ENCODE data around the gene FOXN1. TPM values are rescaled to one million over a fixed set of nuclear protein-coding genes. Genes with fewer than 3 reads are reported as not detected.

The FOXN1 gene
- total and polyA plus RNA-seq, 5 donors from 2014 or later = not detected

GRCh38 chr17:28526381-28526780, 20.2 kb downstream of the FOXN1 start:
- no peak overlapping the region for H3K4me3 ChIP-seq (ENCODE audit: low read depth, low read length)
- H3K9me3 Mint-ChIP-seq = no peaks in the 10 kb centered on the region
- no peaks in the 10 kb centered on the region for H3K36me3 Mint-ChIP-seq
- no peaks in the 10 kb centered on the region for H3K27me3 ChIP-seq (ENCODE audit: control insufficient read depth, insufficient read depth, low read length)
- H3K27ac ChIP-seq (ENCODE audit: insufficient read depth, low read length, poor library complexity, severe bottlenecking) = no peak overlapping the region
- no peaks in the 10 kb centered on the region for H3K4me1 ChIP-seq (ENCODE audit: control insufficient read depth, insufficient read depth, low read length, poor library complexity, severe bottlenecking)
- H3K4me3 Mint-ChIP-seq = no peak overlapping the region
- peaks cover 6% of the 10 kb centered on the region for H3K27me3 Mint-ChIP-seq
- H3K9me3 ChIP-seq (ENCODE audit: control insufficient read depth in 2 of 2, low read length in 2 of 2) = no peaks in the 10 kb centered on the region
- H3K36me3 ChIP-seq (ENCODE audit: control insufficient read depth, insufficient read depth, low read length) = no peaks in the 10 kb centered on the region
- no peak for DNase-seq
- ATAC-seq (ENCODE audit: low read depth in 2 of 2) = no peak
- H3K4me1 Mint-ChIP-seq = no peaks in the 10 kb centered on the region
- no peak overlapping the region for H3K27ac Mint-ChIP-seq

GRCh38 chr17:28527181-28527681, 21.1 kb downstream of the FOXN1 start:
- no peak overlapping the region for H3K27ac ChIP-seq (ENCODE audit: insufficient read depth, low read length, poor library complexity, severe bottlenecking)
- H3K27me3 Mint-ChIP-seq = peaks cover 6% of the 10 kb centered on the region
- no peaks in the 10 kb centered on the region for H3K4me1 Mint-ChIP-seq
- ATAC-seq (ENCODE audit: low read depth in 2 of 2) (no peak), DNase-seq (no peak)
- H3K4me3 ChIP-seq (ENCODE audit: low read depth, low read length) = no peak overlapping the region
- peak overlapping the region in 1 of 3 donors; percentile 4 for H3K27ac Mint-ChIP-seq
- H3K4me3 Mint-ChIP-seq = no peak overlapping the region
- H3K27me3 ChIP-seq (ENCODE audit: control insufficient read depth, insufficient read depth, low read length) = no peaks in the 10 kb centered on the region
- H3K9me3 Mint-ChIP-seq = no peaks in the 10 kb centered on the region
- no peaks in the 10 kb centered on the region for H3K36me3 Mint-ChIP-seq
- H3K36me3 ChIP-seq (ENCODE audit: control insufficient read depth, insufficient read depth, low read length) = no peaks in the 10 kb centered on the region
- no peaks in the 10 kb centered on the region for H3K4me1 ChIP-seq (ENCODE audit: control insufficient read depth, insufficient read depth, low read length, poor library complexity, severe bottlenecking)
- H3K9me3 ChIP-seq (ENCODE audit: control insufficient read depth in 2 of 2, low read length in 2 of 2) = no peaks in the 10 kb centered on the region

GRCh38 chr17:28527859-28528258, 21.7 kb downstream of the FOXN1 start:
- Mint-ChIP-seq H3K4me1 (no peaks in the 10 kb centered on the region), H3K4me3 (no peak overlapping the region), H3K9me3 (no peaks in the 10 kb centered on the region), H3K36me3 (no peaks in the 10 kb centered on the region), H3K27ac (peak overlapping the region in 1 of 3 donors; percentile 4), H3K27me3 (peaks cover 6% of the 10 kb centered on the region)
- no peaks in the 10 kb centered on the region for H3K9me3 ChIP-seq (ENCODE audit: control insufficient read depth in 2 of 2, low read length in 2 of 2)
- DNase-seq (no peak), ATAC-seq (ENCODE audit: low read depth in 2 of 2) (no peak)
- H3K36me3 ChIP-seq (ENCODE audit: control insufficient read depth, insufficient read depth, low read length) = no peaks in the 10 kb centered on the region
- no peak overlapping the region for H3K4me3 ChIP-seq (ENCODE audit: low read depth, low read length)
- no peak overlapping the region for H3K27ac ChIP-seq (ENCODE audit: insufficient read depth, low read length, poor library complexity, severe bottlenecking)
- no peaks in the 10 kb centered on the region for H3K27me3 ChIP-seq (ENCODE audit: control insufficient read depth, insufficient read depth, low read length)
- no peaks in the 10 kb centered on the region for H3K4me1 ChIP-seq (ENCODE audit: control insufficient read depth, insufficient read depth, low read length, poor library complexity, severe bottlenecking)

GRCh38 chr17:28528327-28529012, 22.3 kb downstream of the FOXN1 start:
- Mint-ChIP-seq H3K27ac (peak overlapping the region in 1 of 3 donors; percentile 26), H3K4me3 (no peak overlapping the region), H3K27me3 (peaks cover 6% of the 10 kb centered on the region), H3K36me3 (no peaks in the 10 kb centered on the region), H3K9me3 (no peaks in the 10 kb centered on the region), H3K4me1 (peaks cover 0 to 1% (median 0%) of the 10 kb centered on the region in 4 donors)
- no peaks in the 10 kb centered on the region for H3K9me3 ChIP-seq (ENCODE audit: control insufficient read depth in 2 of 2, low read length in 2 of 2)
- H3K27ac ChIP-seq (ENCODE audit: insufficient read depth, low read length, poor library complexity, severe bottlenecking) = no peak overlapping the region
- DNase-seq (no peak), ATAC-seq (ENCODE audit: low read depth in 2 of 2) (no peak)
- H3K36me3 ChIP-seq (ENCODE audit: control insufficient read depth, insufficient read depth, low read length) = no peaks in the 10 kb centered on the region
- H3K4me1 ChIP-seq (ENCODE audit: control insufficient read depth, insufficient read depth, low read length, poor library complexity, severe bottlenecking) = no peaks in the 10 kb centered on the region
- H3K27me3 ChIP-seq (ENCODE audit: control insufficient read depth, insufficient read depth, low read length) = no peaks in the 10 kb centered on the region
- H3K4me3 ChIP-seq (ENCODE audit: low read depth, low read length) = no peak overlapping the region

- DNase-seq (no peak), ATAC-seq (ENCODE audit: low read depth in 2 of 2) (no peak)
- Mint-ChIP-seq H3K27me3 (peaks cover 6% of the 10 kb centered on the region), H3K36me3 (no peaks in the 10 kb centered on the region), H3K4me3 (no peak overlapping the region), H3K4me1 (peaks cover 0 to 2% (median 0%) of the 10 kb centered on the region in 4 donors), H3K9me3 (no peaks in the 10 kb centered on the region), H3K27ac (no peak overlapping the region)
- H3K27me3 ChIP-seq (ENCODE audit: control insufficient read depth, insufficient read depth, low read length) = no peaks in the 10 kb centered on the region
- no peak overlapping the region for H3K4me3 ChIP-seq (ENCODE audit: low read depth, low read length)
- no peak overlapping the region for H3K27ac ChIP-seq (ENCODE audit: insufficient read depth, low read length, poor library complexity, severe bottlenecking)
- H3K9me3 ChIP-seq (ENCODE audit: control insufficient read depth in 2 of 2, low read length in 2 of 2) = no peaks in the 10 kb centered on the region
- no peaks in the 10 kb centered on the region for H3K4me1 ChIP-seq (ENCODE audit: control insufficient read depth, insufficient read depth, low read length, poor library complexity, severe bottlenecking)
- no peaks in the 10 kb centered on the region for H3K36me3 ChIP-seq (ENCODE audit: control insufficient read depth, insufficient read depth, low read length)
These were observed 22.9 kb downstream of the FOXN1 start for GRCh38 chr17:28529013-28529400.

- Mint-ChIP-seq H3K27ac (no peak overlapping the region), H3K4me3 (no peak overlapping the region)
- no peaks in the 10 kb centered on the region for H3K36me3 ChIP-seq (ENCODE audit: control insufficient read depth, insufficient read depth, low read length)
These were observed 24.1 kb downstream of the FOXN1 start for GRCh38 chr17:28530250-28530649.

GRCh38 chr17:28530926-28531325, 24.8 kb downstream of the FOXN1 start:
- DNase-seq = no peak
- no peaks in the 10 kb centered on the region for H3K36me3 ChIP-seq (ENCODE audit: control insufficient read depth, insufficient read depth, low read length)
- Mint-ChIP-seq H3K27me3 (peaks cover 6% of the 10 kb centered on the region), H3K9me3 (peaks cover 0 to 1% (median 0%) of the 10 kb centered on the region in 7 donors), H3K27ac (peak overlapping the region in 1 of 3 donors; percentile 47), H3K4me1 (peaks cover 0 to 2% (median 0%) of the 10 kb centered on the region in 4 donors), H3K4me3 (no peak overlapping the region), H3K36me3 (no peaks in the 10 kb centered on the region)
- no peaks in the 10 kb centered on the region for H3K27me3 ChIP-seq (ENCODE audit: control insufficient read depth, insufficient read depth, low read length)
- no peak overlapping the region for H3K4me3 ChIP-seq (ENCODE audit: low read depth, low read length)
- no peaks in the 10 kb centered on the region for H3K4me1 ChIP-seq (ENCODE audit: control insufficient read depth, insufficient read depth, low read length, poor library complexity, severe bottlenecking)
- H3K9me3 ChIP-seq (ENCODE audit: control insufficient read depth in 2 of 2, low read length in 2 of 2) = no peaks in the 10 kb centered on the region
- no peak overlapping the region for H3K27ac ChIP-seq (ENCODE audit: insufficient read depth, low read length, poor library complexity, severe bottlenecking)
- ATAC-seq (ENCODE audit: low read depth in 2 of 2) = no peak

More at GRCh38 chr17:28530250-28530649, 24.1 kb downstream of the FOXN1 start:
- Histone ChIP-seq H3K4me1 (ENCODE audit: control insufficient read depth, insufficient read depth, low read length, poor library complexity, severe bottlenecking) (no peaks in the 10 kb centered on the region), H3K27me3 (ENCODE audit: control insufficient read depth, insufficient read depth, low read length) (no peaks in the 10 kb centered on the region), H3K4me3 (ENCODE audit: low read depth, low read length) (no peak overlapping the region), H3K9me3 (ENCODE audit: control insufficient read depth in 2 of 2, low read length in 2 of 2) (no peaks in the 10 kb centered on the region), H3K27ac (ENCODE audit: insufficient read depth, low read length, poor library complexity, severe bottlenecking) (no peak overlapping the region)
- Mint-ChIP-seq H3K36me3 (no peaks in the 10 kb centered on the region), H3K9me3 (peaks cover 0 to 1% (median 0%) of the 10 kb centered on the region in 7 donors), H3K27me3 (peaks cover 6% of the 10 kb centered on the region), H3K4me1 (peaks cover 0 to 2% (median 0%) of the 10 kb centered on the region in 4 donors)
- no peak for ATAC-seq (ENCODE audit: low read depth in 2 of 2)
- DNase-seq = no peak

Data from CD4-positive, CD25-positive, alpha-beta regulatory T cell (primary cell).